SK-N-DZ (cell line): ENCODE results near the gene TMEM63C.
A peak's percentile ranks its signal among the peaks of the same experiment; 100 is the strongest.
"Not testable (repeated sequence)": the region's sequence is repeated elsewhere in the genome, so short reads cannot be mapped to it uniquely, and the experiment has no call there.

Source experiments
- DNase-seq: peaks from one replicate; pipeline ENCODE4 v3.0.0-alpha.2; 2015; ENCODE audit warnings: low spot score

The TMEM63C gene

GRCh38 chr14:77275601-77276017 is 94.0 kb downstream of the TMEM63C start:
- peak; percentile 79 for DNase-seq

DNA sequence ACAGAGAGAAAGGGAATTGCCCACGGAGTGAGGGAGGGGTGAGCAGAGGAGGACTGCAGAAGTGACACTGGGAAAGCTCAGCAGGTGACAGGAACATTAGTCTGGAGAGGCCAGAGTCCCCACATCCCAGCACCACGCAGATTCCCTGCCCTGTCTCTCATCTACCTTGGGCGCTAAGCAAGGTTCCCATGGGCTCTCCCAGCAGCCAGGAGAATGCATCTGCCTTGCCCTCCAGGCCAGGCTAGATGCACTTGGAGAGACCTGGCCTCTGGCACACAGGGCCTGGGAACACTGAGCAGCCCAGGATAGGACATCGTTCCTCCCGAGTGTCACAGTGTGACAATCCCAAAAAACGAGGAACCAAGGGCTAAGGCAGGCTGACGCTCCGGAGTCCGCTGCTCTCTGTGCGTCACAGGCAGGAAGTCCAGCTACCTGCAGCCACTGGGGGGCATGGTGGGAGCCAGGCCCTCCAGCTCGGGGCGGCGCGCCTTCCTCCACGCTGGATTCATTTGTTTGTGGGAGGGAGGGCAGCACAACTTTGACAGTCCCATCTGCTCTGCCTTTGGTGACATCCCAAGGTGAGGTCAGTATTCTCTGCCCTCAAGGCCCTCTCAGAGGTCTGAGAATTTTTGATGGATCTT is 94.8 kb downstream of the TMEM63C start:
- DNase-seq: peak; percentile 35

- no peak for DNase-seq
Observed at GRCh38 chr14:77276959-77277358, 95.4 kb downstream of the TMEM63C start.

DNA sequence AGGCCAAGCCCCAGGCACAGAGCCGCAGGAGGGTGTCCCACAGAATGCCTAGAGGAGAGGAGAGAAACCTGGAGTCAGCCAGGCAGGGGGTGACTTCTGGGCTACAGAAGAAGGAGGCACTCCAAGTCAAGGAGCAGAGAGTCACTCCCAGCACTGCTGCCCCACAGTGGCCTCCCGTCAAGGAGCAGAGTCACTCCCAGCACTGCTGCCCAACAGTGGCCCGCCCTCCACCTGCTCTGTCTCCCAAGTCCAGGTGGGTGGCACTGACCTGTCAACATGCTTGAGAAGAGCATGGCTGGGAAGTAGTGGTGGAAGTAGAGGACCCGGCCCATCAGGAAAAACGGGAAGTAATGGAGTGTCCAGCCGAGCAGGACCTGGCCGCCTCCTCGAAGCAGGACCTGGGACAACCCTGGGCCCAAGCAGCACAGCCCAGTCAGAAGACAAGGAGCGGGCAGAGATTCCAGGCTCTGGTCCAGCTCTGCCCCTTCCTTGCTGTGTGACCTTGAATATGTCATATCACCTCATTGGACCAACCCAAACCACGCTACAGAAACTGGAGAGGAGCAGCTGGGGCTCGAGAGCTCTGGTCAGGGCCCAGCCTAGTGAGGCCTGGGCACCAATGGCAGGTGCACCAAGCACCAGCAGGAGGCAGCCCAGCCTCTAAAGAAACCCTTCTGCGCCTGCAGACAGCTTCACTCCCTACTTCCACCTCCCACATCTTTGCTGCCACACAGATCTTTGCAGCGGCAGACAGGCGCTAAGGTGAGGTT is 97.0 kb downstream of the TMEM63C start:
- DNase-seq: no peak

DNA sequence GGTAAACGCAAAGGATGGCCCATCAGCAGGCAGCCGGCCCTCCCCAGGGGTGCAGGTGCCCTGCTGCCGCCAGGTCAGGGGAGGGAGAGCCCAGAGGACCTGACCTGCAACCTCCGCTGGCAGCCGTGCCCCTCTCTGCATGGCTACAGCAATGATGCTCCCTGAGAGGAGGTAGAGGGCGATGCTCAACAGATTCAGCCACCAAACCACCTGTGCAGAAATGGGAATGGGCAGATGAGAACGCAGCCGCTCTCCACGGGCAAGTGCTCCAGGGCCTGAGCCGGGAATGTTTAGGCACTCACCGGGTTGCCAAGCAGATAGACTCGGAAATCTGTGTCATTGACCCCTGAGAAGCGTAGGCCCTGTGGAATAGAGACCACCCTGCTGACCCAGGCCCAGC is 98.1 kb downstream of the TMEM63C start:
- DNase-seq: no peak

DNA sequence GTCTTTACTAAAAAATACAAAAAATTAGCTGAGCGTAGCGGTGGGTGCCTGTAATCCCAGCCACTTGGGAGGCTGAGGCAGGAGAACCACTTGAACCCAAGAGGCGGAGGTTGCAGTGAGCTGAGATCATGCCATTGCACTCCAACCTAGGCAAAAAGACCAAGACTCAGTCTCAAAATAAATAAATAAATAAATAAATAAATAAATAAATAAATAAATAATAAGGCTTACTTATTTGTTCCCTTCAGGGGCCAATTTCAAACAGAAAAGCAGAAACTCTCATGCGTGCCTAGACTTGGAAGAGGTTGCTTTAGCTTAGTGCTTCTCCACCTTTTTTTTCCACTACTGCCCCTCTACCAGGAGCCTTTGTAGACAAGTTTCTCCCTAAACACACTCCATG is 99.3 kb downstream of the TMEM63C start:
- DNase-seq: not testable (repeated sequence)

DNA sequence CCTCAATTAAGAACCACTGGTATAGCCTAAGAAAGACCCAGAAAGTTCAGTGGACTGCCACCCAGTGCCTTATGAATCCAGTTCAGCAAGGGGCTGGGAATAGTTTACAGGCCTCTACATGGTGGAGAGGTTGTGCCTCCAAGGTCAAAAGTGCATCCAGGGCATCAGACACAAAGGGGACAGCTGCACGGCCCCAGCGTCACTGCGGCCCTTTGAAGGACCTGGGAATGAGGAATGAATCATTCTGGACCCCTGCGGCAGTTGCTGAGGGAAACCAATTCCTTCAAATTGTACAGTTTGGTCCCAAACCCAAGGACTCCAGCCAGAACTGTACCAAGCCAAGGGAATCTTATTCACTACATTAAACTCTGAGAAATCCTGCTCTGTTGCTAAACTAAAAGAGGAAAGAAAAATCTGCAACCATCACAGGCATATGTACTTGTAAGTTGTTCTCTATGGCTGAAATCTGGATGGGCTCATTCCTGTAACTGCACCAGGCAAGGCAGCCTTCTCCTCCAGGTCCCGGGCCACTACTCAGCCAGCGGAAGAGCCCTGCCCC is 100.3 kb downstream of the TMEM63C start:
- DNase-seq: no peak

GRCh38 chr14:77284066-77284465 is 102.5 kb downstream of the TMEM63C start:
- DNase-seq: no peak

GRCh38 chr14:77284466-77284865 is 102.9 kb downstream of the TMEM63C start:
- no peak for DNase-seq

DNA sequence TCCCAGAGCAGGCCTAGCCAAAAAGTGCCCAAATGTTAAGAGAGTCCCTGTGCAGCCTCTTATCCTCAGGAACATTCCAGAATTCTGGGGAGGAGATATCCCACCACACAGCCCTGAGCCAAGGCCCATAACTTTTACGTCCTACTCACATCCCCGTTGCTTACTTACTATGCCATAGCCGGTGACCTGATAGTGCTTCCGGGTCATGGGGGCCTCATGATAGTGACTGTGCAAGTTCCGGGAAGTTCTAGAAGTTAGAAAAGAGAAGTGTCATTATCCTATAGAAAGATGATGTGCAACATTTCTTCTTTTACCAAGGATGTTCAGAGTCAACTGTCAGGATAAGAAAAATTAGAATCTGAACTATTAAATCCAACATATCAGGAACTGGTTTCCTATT is 105.0 kb downstream of the TMEM63C start:
- no peak for DNase-seq

GRCh38 chr14:77290705-77291104 is 109.1 kb downstream of the TMEM63C start:
- no peak for DNase-seq

GRCh38 chr14:77296155-77296554 is 114.6 kb downstream of the TMEM63C start:
- DNase-seq: no peak

GRCh38 chr14:77296906-77297305 is 115.3 kb downstream of the TMEM63C start:
- DNase-seq: no peak

- no peak for DNase-seq
Observed at GRCh38 chr14:77299771-77300170, 118.2 kb downstream of the TMEM63C start.

GRCh38 chr14:77301103-77301502 is 119.5 kb downstream of the TMEM63C start:
- peak; percentile 61 for DNase-seq

GRCh38 chr14:77302926-77303325 is 121.3 kb downstream of the TMEM63C start:
- no peak for DNase-seq

GRCh38 chr14:77303417-77304156 is 122.0 kb downstream of the TMEM63C start:
- DNase-seq: no peak

GRCh38 chr14:77305696-77306095 is 124.1 kb downstream of the TMEM63C start:
- DNase-seq: no peak

- no peak for DNase-seq
Observed at GRCh38 chr14:77306416-77306815, 124.8 kb downstream of the TMEM63C start.

DNA sequence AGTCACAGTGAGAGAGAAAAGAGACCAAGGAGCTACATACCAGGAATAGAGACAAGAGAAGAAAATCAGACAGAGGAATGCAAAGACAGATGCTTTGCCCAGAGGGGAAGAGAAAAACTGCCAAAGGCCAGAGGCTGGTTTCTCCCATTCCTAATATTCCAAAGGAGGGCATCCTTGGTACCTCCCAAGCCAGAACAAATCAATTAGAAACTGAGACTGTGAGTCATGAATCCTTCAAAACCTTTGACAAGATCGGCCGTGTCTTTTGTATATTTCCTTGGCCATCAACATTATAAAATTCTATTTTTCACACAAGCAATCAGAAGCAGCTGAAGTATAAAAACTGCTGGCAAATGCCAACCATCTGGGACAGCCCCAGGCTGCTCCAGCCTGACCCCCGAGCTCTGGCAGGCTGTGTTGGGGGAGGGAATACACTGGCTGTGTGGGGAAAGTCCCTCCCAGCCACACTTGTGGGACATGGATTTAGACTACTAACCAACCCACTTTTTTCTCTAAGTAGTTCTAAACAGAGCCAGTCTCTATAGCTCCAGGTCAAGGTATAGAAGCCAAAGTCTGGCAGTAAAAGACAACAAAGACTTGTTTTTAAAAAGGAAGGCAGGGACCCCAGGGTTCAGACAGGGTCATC is 125.4 kb downstream of the TMEM63C start:
- DNase-seq: no peak
